Activated naive CD4-positive, alpha-beta T cell treated with anti-CD3 and anti-CD28 coated beads, Interleukin-2, amount 50 U/mL, for 24 hours (primary cell): ENCODE data around the gene OR2H2.

Experiments
- H3K27ac Mint-ChIP-seq: one replicate; pipeline ENCODE4 v1.8.0; 2021; ENCODE audit warnings: mild to moderate bottlenecking, mixed read lengths
- H3K27me3 Mint-ChIP-seq: one replicate; pipeline ENCODE4 v1.8.0; 2021; ENCODE audit warnings: mixed read lengths
- H3K36me3 Mint-ChIP-seq: one replicate; pipeline ENCODE4 v1.8.0; 2021; ENCODE audit warnings: mixed read lengths
- H3K4me1 Mint-ChIP-seq: one replicate; pipeline ENCODE4 v1.8.0; 2021; ENCODE audit warnings: mixed read lengths
- H3K4me3 Mint-ChIP-seq: one replicate; pipeline ENCODE4 v1.8.0; 2021; ENCODE audit warnings: mild to moderate bottlenecking, mixed read lengths
- H3K9me3 Mint-ChIP-seq: one replicate; pipeline ENCODE4 v1.8.0; 2021; ENCODE audit warnings: mixed read lengths

The OR2H2 gene

DNA sequence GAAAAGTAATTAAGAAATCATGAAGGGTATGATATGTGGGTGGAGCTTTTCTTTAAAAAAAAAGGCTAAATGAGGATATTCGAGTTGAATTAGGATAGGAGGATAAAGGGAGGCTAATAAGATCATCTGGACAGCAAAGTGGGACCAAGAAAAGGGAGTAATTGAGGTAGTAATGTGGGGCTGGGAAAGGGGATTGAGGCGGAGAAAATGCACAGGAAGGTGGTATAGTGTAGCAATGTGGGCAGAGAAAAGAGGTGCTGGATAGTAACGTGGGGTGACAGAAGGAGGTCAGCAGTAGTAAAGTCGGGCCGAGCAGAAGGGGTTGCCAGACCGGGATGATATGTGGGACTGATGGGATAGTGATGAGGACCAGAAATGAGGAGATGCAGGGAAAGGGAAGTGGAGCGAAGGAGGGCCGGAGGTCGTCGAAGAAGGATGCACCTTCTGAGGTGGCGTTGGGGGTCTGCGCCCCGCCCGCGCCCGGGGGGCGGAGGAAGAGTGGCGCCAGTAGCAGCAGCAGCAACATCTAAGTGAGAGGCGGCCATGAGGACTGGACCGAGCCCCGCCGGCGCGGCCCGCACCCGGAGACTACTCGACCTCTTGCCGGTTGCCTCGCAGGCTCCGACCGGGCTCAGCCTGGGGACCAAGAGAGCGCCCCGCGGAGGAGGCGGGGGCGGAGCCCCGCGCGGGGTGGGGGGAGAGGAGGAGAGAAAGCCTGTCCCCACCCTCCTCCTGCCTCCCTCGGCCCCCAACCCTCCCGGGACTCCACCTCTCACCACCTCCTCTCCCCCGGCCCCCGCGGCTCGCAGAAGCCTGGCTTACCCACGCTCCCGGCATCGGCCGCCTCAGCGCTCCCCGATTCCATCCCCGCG, 47.2 kb downstream of the OR2H2 start:
- Mint-ChIP-seq H3K36me3 (no peaks in the 10 kb centered on the region), H3K4me1 (peaks cover 52% of the 10 kb centered on the region)

DNA sequence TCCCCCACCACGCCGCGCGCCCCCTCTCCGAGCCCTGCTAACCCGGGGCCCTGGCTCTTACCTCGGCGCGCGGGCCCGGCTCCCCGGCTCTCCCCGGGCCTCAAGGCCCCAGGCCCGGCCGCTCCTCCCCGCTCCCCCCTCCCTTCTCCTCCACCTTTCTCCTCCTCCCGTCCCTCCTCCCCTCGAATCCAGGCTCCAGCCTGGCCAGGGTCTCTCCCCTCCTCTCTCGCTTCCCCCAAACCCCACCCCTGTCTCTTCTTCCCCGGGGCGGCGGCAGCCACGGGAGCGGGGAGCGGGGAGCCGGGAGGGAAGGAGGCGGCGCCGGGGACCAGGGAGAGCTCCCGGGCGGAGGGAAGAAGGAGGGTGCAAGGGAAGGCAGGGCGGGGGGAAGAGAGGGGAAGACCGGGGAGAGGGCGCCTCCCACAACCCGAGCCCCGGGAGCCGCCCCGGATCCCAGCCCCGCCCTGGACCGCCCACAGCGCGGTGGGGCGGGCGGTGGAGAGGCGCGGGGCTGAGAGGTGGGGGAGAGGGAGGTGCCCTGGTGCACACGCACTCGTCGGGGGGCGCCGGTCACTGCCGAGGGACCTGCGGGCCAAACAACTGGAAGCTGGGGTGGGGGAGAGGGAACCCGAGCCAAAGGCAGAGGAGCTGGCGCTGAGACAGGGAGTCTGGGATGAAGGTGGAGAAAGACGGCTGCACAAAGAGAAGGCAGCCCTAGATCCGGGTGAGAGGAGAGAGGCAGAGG, 48.0 kb downstream of the OR2H2 start, which contains the start of gene GABBR1:
TSS of gene GABBR1 (minus strand) at position 395 of the 745 bp plus-strand sequence. CDS start 798 bp downstream, outside the sequence.
- Mint-ChIP-seq H3K4me3 (peak within 1 kb of the TSS; percentile 84), H3K9me3 (no peaks in the 10 kb centered on the region), H3K36me3 (no peaks in the 10 kb centered on the region), H3K27me3 (peaks cover 2% of the 10 kb centered on the region), H3K4me1 (peaks cover 51% of the 10 kb centered on the region), H3K27ac (peak within 1 kb of the TSS; percentile 31)

More for the DNA sequence above, 47.2 kb downstream of the OR2H2 start:
- H3K9me3 Mint-ChIP-seq: no peaks in the 10 kb centered on the region
- peak overlapping the region; percentile 84 for H3K4me3 Mint-ChIP-seq
- peak overlapping the region; percentile 1 for H3K27ac Mint-ChIP-seq
- peaks cover 2% of the 10 kb centered on the region for H3K27me3 Mint-ChIP-seq

DNA sequence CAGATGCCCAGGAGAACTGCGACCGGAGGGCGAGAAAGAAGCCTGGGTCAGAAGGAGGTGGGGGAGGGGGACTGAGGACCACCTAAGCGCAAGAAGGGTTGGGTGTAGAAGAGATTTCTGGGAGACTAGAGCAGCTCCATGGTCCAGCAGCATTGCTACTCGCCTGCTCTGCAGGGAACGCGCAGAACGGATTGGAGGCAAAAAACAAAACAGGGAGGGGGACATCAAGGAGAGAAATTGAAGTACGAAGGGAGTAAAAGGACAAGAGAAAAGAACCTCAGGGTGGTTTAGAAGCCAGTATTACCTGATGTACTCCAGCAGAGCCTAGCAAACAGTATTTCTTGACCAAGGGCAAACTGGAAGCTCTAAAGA, 48.6 kb downstream of the OR2H2 start:
- H3K27ac Mint-ChIP-seq: peak overlapping the region; percentile 31
- no peaks in the 10 kb centered on the region for H3K36me3 Mint-ChIP-seq
- peaks cover 2% of the 10 kb centered on the region for H3K27me3 Mint-ChIP-seq
- H3K4me1 Mint-ChIP-seq: peaks cover 47% of the 10 kb centered on the region
- H3K9me3 Mint-ChIP-seq: no peaks in the 10 kb centered on the region
- peak overlapping the region; percentile 82 for H3K4me3 Mint-ChIP-seq

DNA sequence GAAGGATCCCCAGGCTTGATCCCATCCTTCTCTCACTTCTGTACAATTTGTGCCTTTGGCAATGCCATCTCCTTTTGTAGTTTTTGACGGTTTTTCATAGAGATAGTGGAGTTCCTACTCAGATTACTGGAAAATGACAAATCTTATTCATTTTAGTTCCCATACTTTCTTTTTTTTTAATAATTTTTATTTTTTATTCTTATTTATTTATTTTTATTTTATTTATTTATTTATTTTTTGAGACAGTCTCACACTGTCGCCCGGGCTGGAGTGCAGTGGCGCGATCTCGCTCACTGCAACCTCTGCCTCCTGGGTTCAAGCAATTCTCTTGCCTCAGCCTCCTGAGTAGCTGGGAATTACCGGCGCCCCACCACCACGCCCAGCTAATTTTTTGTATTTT, 52.3 kb downstream of the OR2H2 start:
- H3K27me3 Mint-ChIP-seq: no peaks in the 10 kb centered on the region
- no peak overlapping the region for H3K4me3 Mint-ChIP-seq
- peaks cover 22% of the 10 kb centered on the region for H3K4me1 Mint-ChIP-seq
- H3K9me3 Mint-ChIP-seq: no peaks in the 10 kb centered on the region
- H3K27ac Mint-ChIP-seq: no peak overlapping the region
- no peaks in the 10 kb centered on the region for H3K36me3 Mint-ChIP-seq
